ENCODE data around the gene NEB.

The NEB gene

GRCh38 chr2:151713291-151713903 is 20.9 kb downstream of the NEB start:
- 85% methylated on average over 1 of the region's 2 CpGs for WGBS

GRCh38 chr2:151711025-151711424 is 23.3 kb downstream of the NEB start:
- no peak overlapping the region for H3K4me3 ChIP-seq (ENCODE audit: insufficient read depth in 1 of 2, low read depth in 1 of 2, low read length in 2 of 2)
- H3K79me1 ChIP-seq (replicated peaks; ENCODE audit: low read length, poor library complexity, severe bottlenecking) = no peaks in the 10 kb centered on the region
- H4K91ac ChIP-seq (ENCODE audit: low read length) = no peak overlapping the region
- no peak overlapping the region for H2AFZ ChIP-seq (ENCODE audit: low read depth, low read length)
- H2BK5ac ChIP-seq (ENCODE audit: low read depth, low read length, poor library complexity, severe bottlenecking) = no peak overlapping the region
- H3K4me2 ChIP-seq (ENCODE audit: low read length, poor library complexity, severe bottlenecking) = no peak overlapping the region
- no peak overlapping the region for H3K27ac ChIP-seq (ENCODE audit: low read length, poor library complexity, severe bottlenecking)
- no peak overlapping the region for H3K14ac ChIP-seq (ENCODE audit: low read length in 2 of 2)
- H3K36me3 ChIP-seq (ENCODE audit: control insufficient read depth in 1 of 2, insufficient read depth in 2 of 2, low read depth in 1 of 2, low read length in 2 of 2) = no peaks in the 10 kb centered on the region
- no peak for DNase-seq
- no peak overlapping the region for H3K18ac ChIP-seq (ENCODE audit: low read depth in 1 of 2, low read length in 2 of 2)
- peaks cover 0 to 17% of the 10 kb centered on the region in 2 experiments for H3K27me3 ChIP-seq (ENCODE audit: control insufficient read depth in 1 of 2, insufficient read depth in 1 of 2, low read length in 2 of 2)
- WGBS = 93% methylated on average over 1 of the region's 1 CpG
- no peak overlapping the region for H3K23ac ChIP-seq (ENCODE audit: low read length in 2 of 2)
- H3K4ac ChIP-seq (ENCODE audit: low read depth in 1 of 2, low read length in 2 of 2) = no peak overlapping the region
- H3K4me1 ChIP-seq (ENCODE audit: control insufficient read depth, insufficient read depth, low read depth, low read length) = no peaks in the 10 kb centered on the region
- H4K8ac ChIP-seq (ENCODE audit: low read length) = no peak overlapping the region
- no peak overlapping the region for H2BK12ac ChIP-seq (ENCODE audit: low read length in 2 of 2)
- H2AK5ac ChIP-seq (ENCODE audit: low read length, severe bottlenecking) = no peak overlapping the region
- H3K9ac ChIP-seq (ENCODE audit: low read length) = no peak overlapping the region
- H2BK120ac ChIP-seq (ENCODE audit: low read depth, low read length) = no peak overlapping the region
- H3K9me3 ChIP-seq (ENCODE audit: control insufficient read depth, low read length) = no peaks in the 10 kb centered on the region
- no peak overlapping the region for H2BK15ac ChIP-seq (ENCODE audit: low read depth, poor library complexity, severe bottlenecking)

More at GRCh38 chr2:151713291-151713903, 20.9 kb downstream of the NEB start:
- DNase-seq = no peak
- Histone ChIP-seq H3K9ac (ENCODE audit: low read length) (no peak overlapping the region), H3K4me3 (ENCODE audit: insufficient read depth in 1 of 2, low read depth in 1 of 2, low read length in 2 of 2) (no peak overlapping the region), H2AK5ac (ENCODE audit: low read length, severe bottlenecking) (no peak overlapping the region), H3K36me3 (ENCODE audit: control insufficient read depth in 1 of 2, insufficient read depth in 2 of 2, low read depth in 1 of 2, low read length in 2 of 2) (no peaks in the 10 kb centered on the region), H3K14ac (ENCODE audit: low read length in 2 of 2) (no peak overlapping the region), H4K8ac (ENCODE audit: low read length) (no peak overlapping the region), H3K4me2 (ENCODE audit: low read length, poor library complexity, severe bottlenecking) (no peak overlapping the region), H4K91ac (ENCODE audit: low read length) (no peak overlapping the region), H3K4me1 (ENCODE audit: control insufficient read depth, insufficient read depth, low read depth, low read length) (no peaks in the 10 kb centered on the region), H3K9me3 (ENCODE audit: control insufficient read depth, low read length) (no peaks in the 10 kb centered on the region), H3K23ac (ENCODE audit: low read length in 2 of 2) (no peak overlapping the region), H3K79me1 (replicated peaks; ENCODE audit: low read length, poor library complexity, severe bottlenecking) (no peaks in the 10 kb centered on the region), H2BK15ac (ENCODE audit: low read depth, poor library complexity, severe bottlenecking) (no peak overlapping the region), H2AFZ (ENCODE audit: low read depth, low read length) (no peak overlapping the region), H3K18ac (ENCODE audit: low read depth in 1 of 2, low read length in 2 of 2) (no peak overlapping the region), H2BK12ac (ENCODE audit: low read length in 2 of 2) (no peak overlapping the region), H2BK5ac (ENCODE audit: low read depth, low read length, poor library complexity, severe bottlenecking) (no peak overlapping the region), H3K27me3 (ENCODE audit: control insufficient read depth in 1 of 2, insufficient read depth in 1 of 2, low read length in 2 of 2) (peaks cover 0 to 5% of the 10 kb centered on the region in 2 experiments), H2BK120ac (ENCODE audit: low read depth, low read length) (no peak overlapping the region), H3K27ac (ENCODE audit: low read length, poor library complexity, severe bottlenecking) (no peak overlapping the region), H3K4ac (ENCODE audit: low read depth in 1 of 2, low read length in 2 of 2) (no peak overlapping the region)

GRCh38 chr2:151708788-151709187 is 25.5 kb downstream of the NEB start:
- Histone ChIP-seq H3K9me3 (ENCODE audit: control insufficient read depth, low read length) (no peaks in the 10 kb centered on the region), H3K4me3 (ENCODE audit: insufficient read depth in 1 of 2, low read depth in 1 of 2, low read length in 2 of 2) (no peak overlapping the region), H3K14ac (ENCODE audit: low read length in 2 of 2) (no peak overlapping the region), H2BK15ac (ENCODE audit: low read depth, poor library complexity, severe bottlenecking) (no peak overlapping the region), H2BK12ac (ENCODE audit: low read length in 2 of 2) (no peak overlapping the region), H2AFZ (ENCODE audit: low read depth, low read length) (no peak overlapping the region), H3K36me3 (ENCODE audit: control insufficient read depth in 1 of 2, insufficient read depth in 2 of 2, low read depth in 1 of 2, low read length in 2 of 2) (no peaks in the 10 kb centered on the region), H3K4me2 (ENCODE audit: low read length, poor library complexity, severe bottlenecking) (no peak overlapping the region), H3K23ac (ENCODE audit: low read length in 2 of 2) (no peak overlapping the region), H3K9ac (ENCODE audit: low read length) (no peak overlapping the region), H3K18ac (ENCODE audit: low read depth in 1 of 2, low read length in 2 of 2) (no peak overlapping the region), H4K91ac (ENCODE audit: low read length) (no peak overlapping the region), H2BK120ac (ENCODE audit: low read depth, low read length) (no peak overlapping the region), H3K27me3 (ENCODE audit: control insufficient read depth in 1 of 2, insufficient read depth in 1 of 2, low read length in 2 of 2) (peaks cover 0 to 17% of the 10 kb centered on the region in 2 experiments), H2AK5ac (ENCODE audit: low read length, severe bottlenecking) (no peak overlapping the region), H2BK5ac (ENCODE audit: low read depth, low read length, poor library complexity, severe bottlenecking) (no peak overlapping the region), H3K4me1 (ENCODE audit: control insufficient read depth, insufficient read depth, low read depth, low read length) (no peaks in the 10 kb centered on the region), H3K79me1 (replicated peaks; ENCODE audit: low read length, poor library complexity, severe bottlenecking) (no peaks in the 10 kb centered on the region), H3K27ac (ENCODE audit: low read length, poor library complexity, severe bottlenecking) (no peak overlapping the region), H3K4ac (ENCODE audit: low read depth in 1 of 2, low read length in 2 of 2) (no peak overlapping the region), H4K8ac (ENCODE audit: low read length) (no peak overlapping the region)
- no peak for DNase-seq
- 87% methylated on average over 4 of the region's 6 CpGs for WGBS

GRCh38 chr2:151707857-151708256 is 26.4 kb downstream of the NEB start:
- H3K4me1 ChIP-seq (ENCODE audit: control insufficient read depth, insufficient read depth, low read depth, low read length) = no peaks in the 10 kb centered on the region
- no peak overlapping the region for H2AK5ac ChIP-seq (ENCODE audit: low read length, severe bottlenecking)
- H3K36me3 ChIP-seq (ENCODE audit: control insufficient read depth in 1 of 2, insufficient read depth in 2 of 2, low read depth in 1 of 2, low read length in 2 of 2) = no peaks in the 10 kb centered on the region
- DNase-seq = no peak
- no peak overlapping the region for H3K27ac ChIP-seq (ENCODE audit: low read length, poor library complexity, severe bottlenecking)
- no peak overlapping the region for H4K91ac ChIP-seq (ENCODE audit: low read length)
- no peak overlapping the region for H2BK15ac ChIP-seq (ENCODE audit: low read depth, poor library complexity, severe bottlenecking)
- no peaks in the 10 kb centered on the region for H3K9me3 ChIP-seq (ENCODE audit: control insufficient read depth, low read length)
- H2BK12ac ChIP-seq (ENCODE audit: low read length in 2 of 2) = no peak overlapping the region
- no peak overlapping the region for H4K8ac ChIP-seq (ENCODE audit: low read length)
- WGBS = 44% methylated on average over 4 of the region's 4 CpGs
- no peak overlapping the region for H2BK5ac ChIP-seq (ENCODE audit: low read depth, low read length, poor library complexity, severe bottlenecking)
- no peak overlapping the region for H3K18ac ChIP-seq (ENCODE audit: low read depth in 1 of 2, low read length in 2 of 2)
- H2AFZ ChIP-seq (ENCODE audit: low read depth, low read length) = no peak overlapping the region
- no peak overlapping the region for H3K9ac ChIP-seq (ENCODE audit: low read length)
- no peak overlapping the region for H3K4me3 ChIP-seq (ENCODE audit: insufficient read depth in 1 of 2, low read depth in 1 of 2, low read length in 2 of 2)
- H3K79me1 ChIP-seq (replicated peaks; ENCODE audit: low read length, poor library complexity, severe bottlenecking) = no peaks in the 10 kb centered on the region
- H2BK120ac ChIP-seq (ENCODE audit: low read depth, low read length) = no peak overlapping the region
- H3K4ac ChIP-seq (ENCODE audit: low read depth in 1 of 2, low read length in 2 of 2) = no peak overlapping the region
- peaks cover 0 to 17% of the 10 kb centered on the region in 2 experiments for H3K27me3 ChIP-seq (ENCODE audit: control insufficient read depth in 1 of 2, insufficient read depth in 1 of 2, low read length in 2 of 2)
- H3K4me2 ChIP-seq (ENCODE audit: low read length, poor library complexity, severe bottlenecking) = no peak overlapping the region
- H3K14ac ChIP-seq (ENCODE audit: low read length in 2 of 2) = no peak overlapping the region
- H3K23ac ChIP-seq (ENCODE audit: low read length in 2 of 2) = no peak overlapping the region

All from mesenchymal stem cell (in vitro differentiated cells and primary cell).